Liver (tissue), 9 donors: ENCODE results near the gene TMEM117. TPM values are rescaled to one million over a fixed set of nuclear protein-coding genes. Genes with fewer than 3 reads are reported as not detected.

ENCODE experiments used
- DNase-seq: peaks from one replicate; pipeline ENCODE4 v3.0.0-alpha.2; 2017; ENCODE audit warnings: low spot score
- H3K27ac ChIP-seq, 2 donors: one replicate each; pipeline ENCODE4 v1.7.0; 2013; ENCODE audit warnings: inconsistent platforms in 2 of 2, low read length in 2 of 2, control low read depth in 1 of 2, low read depth in 1 of 2, mild to moderate bottlenecking in 1 of 2
- H3K27me3 ChIP-seq, 4 donors: one replicate each; pipeline versions ENCODE4 v1.6.1 to v1.7.0; 2013; ENCODE audit warnings: low read length in 3 of 4, inconsistent platforms in 1 of 4, mild to moderate bottlenecking in 1 of 4, moderate library complexity in 1 of 4; ENCODE audit not compliant: control insufficient read depth in 4 of 4, insufficient read depth in 4 of 4
- H3K36me3 ChIP-seq, 4 donors: one replicate each; pipeline versions ENCODE4 v1.6.1 to v1.7.0; 2013; ENCODE audit warnings: low read length in 3 of 4, mild to moderate bottlenecking in 3 of 4, low read depth in 1 of 4, moderate library complexity in 1 of 4; ENCODE audit not compliant: control insufficient read depth in 4 of 4, insufficient read depth in 3 of 4
- H3K4me1 ChIP-seq, 4 donors: one replicate each; pipeline versions ENCODE4 v1.6.1 to v1.7.0; 2013; ENCODE audit warnings: low read length in 3 of 4, mild to moderate bottlenecking in 3 of 4, moderate library complexity in 1 of 4; ENCODE audit not compliant: control insufficient read depth in 4 of 4, insufficient read depth in 4 of 4
- H3K4me3 ChIP-seq, 3 donors: one replicate each; pipeline versions ENCODE4 v1.6.1 to v1.7.0; 2013; ENCODE audit warnings: low read length in 3 of 3, control low read depth in 1 of 3, low read depth in 1 of 3, mild to moderate bottlenecking in 1 of 3
- H3K9ac ChIP-seq, 2 donors: one replicate each; pipeline ENCODE4 v1.7.0; 2013; ENCODE audit warnings: low read length in 2 of 2, mild to moderate bottlenecking in 2 of 2, moderate library complexity in 2 of 2, control low read depth in 1 of 2, low read depth in 1 of 2
- H3K9me3 ChIP-seq, 4 donors: one replicate each; pipeline versions ENCODE4 v1.6.1 to v1.7.0; 2013; ENCODE audit warnings: low read length in 3 of 4; ENCODE audit not compliant: control insufficient read depth in 4 of 4
- ATF3 ChIP-seq: IDR thresholded peaks from 2 replicates; pipeline ENCODE4 v1.6.1; 2016; ENCODE audit warnings: antibody characterized with exemption
- CTCF ChIP-seq: fragments of 150-350 bp; IDR thresholded peaks from 2 replicates; pipeline ENCODE4 v1.5.1; 2017; ENCODE audit warnings: improper control_type of control experiment, low read depth, low read length; ENCODE audit not compliant: missing input control
- EGR1 ChIP-seq, 2 donors: IDR thresholded peaks; 2 replicates each; pipeline ENCODE4 v1.6.1; 2016 to 2018; ENCODE audit warnings: antibody characterized with exemption in 2 of 2, low read depth in 2 of 2
- FOXA1 ChIP-seq: IDR thresholded peaks from 2 replicates; pipeline ENCODE4 v1.6.1; 2016; ENCODE audit warnings: antibody characterized with exemption
- FOXA2 ChIP-seq: IDR thresholded peaks from 2 replicates; pipeline ENCODE4 v1.6.1; 2016; ENCODE audit warnings: antibody characterized with exemption
- GABPA ChIP-seq, 2 donors: IDR thresholded peaks in 1 of 2; conservative IDR thresholded peaks in 1 of 2; 2 replicates each; pipeline ENCODE4 v1.6.1; 2016; ENCODE audit warnings: antibody characterized with exemption in 2 of 2, mild to moderate bottlenecking in 1 of 2, moderate library complexity in 1 of 2
- HNF4G ChIP-seq: IDR thresholded peaks from 2 replicates; pipeline ENCODE4 v1.6.1; 2016; ENCODE audit warnings: antibody characterized with exemption
- JUND ChIP-seq, 2 donors: IDR thresholded peaks; 2 replicates each; pipeline ENCODE4 v1.6.1; 2016; ENCODE audit warnings: antibody characterized with exemption in 2 of 2
- NR2F2 ChIP-seq: IDR thresholded peaks from 2 replicates; pipeline ENCODE4 v1.6.1; 2016; ENCODE audit warnings: antibody characterized with exemption
- RAD21 ChIP-seq, 2 donors: IDR thresholded peaks; 2 replicates each; pipeline ENCODE4 v1.6.1; 2016; ENCODE audit warnings: antibody characterized with exemption in 2 of 2, mild to moderate bottlenecking in 2 of 2
- REST ChIP-seq: IDR thresholded peaks from 2 replicates; pipeline ENCODE4 v1.6.1; 2016; ENCODE audit warnings: antibody characterized with exemption, mild to moderate bottlenecking
- TAF1 ChIP-seq: conservative IDR thresholded peaks from 2 replicates; pipeline ENCODE4 v1.6.1; 2016; ENCODE audit warnings: antibody characterized with exemption, mild to moderate bottlenecking
- ZBTB33 ChIP-seq: IDR thresholded peaks from 2 replicates; pipeline ENCODE4 v1.6.1; 2016; ENCODE audit warnings: antibody characterized with exemption
- WGBS: extraction: QIAGEN DNeasy Blood & Tissue Kit; methylation state at CpG from one replicate; pipeline ENCODE4 v1.1.7; 2013; 5-methylcytosine and 5-hydroxymethylcytosine counted together
- polyA plus RNA-seq, 2 donors: library from polyadenylated mRNA; stranded (reverse) in 1 of 2; unstranded in 1 of 2; fragments of 200-250 nt in 1 of 2; fragments of >200 nt in 1 of 2; fragmentation: Nextera tagmentation in 1 of 2; extraction: Ambion mirVana in 1 of 2; gene quantifications; one replicate each; pipeline versions ENCODE4 v1.2.1 to v1.2.3, GENCODE V29; 2013 to 2015
- total RNA-seq, 2 donors: library from RNA; depleted of rRNA; stranded (reverse); fragments of >200 nt; gene quantifications; one replicate each; pipeline ENCODE4 v1.2.3, GENCODE V29; 2014
- donor health status: healthy.
- donor health status: healthy.
- donor health status: healthy.
- donor health status: healthy.
- donor health status: healthy.

The TMEM117 gene
- total and polyA plus RNA-seq, 4 donors, result 2.0 to 5.9 (median 3.9) TPM

- 86% methylated on average over 3 of the region's 3 CpGs for WGBS
- Histone ChIP-seq H3K4me3 (no peak overlapping the region), H3K27me3 (no peaks in the 10 kb centered on the region), H3K27ac (no peak overlapping the region), H3K9me3 (no peaks in the 10 kb centered on the region), H3K9ac (no peak overlapping the region), H3K4me1 (no peaks in the 10 kb centered on the region), H3K36me3 (no peaks in the 10 kb centered on the region)
- TF ChIP-seq HNF4G (no peak), ATF3 (no peak), TAF1 (no peak), CTCF (no peak), REST (no peak)
- no peak for DNase-seq
Measured at GRCh38 chr12:44246482-44247105, 410.7 kb downstream of the TMEM117 start.

- Histone ChIP-seq H3K4me3 (no peak overlapping the region), H3K27ac (no peak overlapping the region), H3K9ac (no peak overlapping the region), H3K27me3 (no peaks in the 10 kb centered on the region), H3K36me3 (no peaks in the 10 kb centered on the region), H3K4me1 (no peaks in the 10 kb centered on the region), H3K9me3 (no peaks in the 10 kb centered on the region)
- WGBS, result 87% methylated on average over 4 of the region's 4 CpGs
- DNase-seq, result no peak
- no peak for TF ChIP-seq FOXA2
- TF ChIP-seq NR2F2, result no peak
- TF ChIP-seq TAF1, result no peak
- TF ChIP-seq CTCF, result no peak
- no peak for TF ChIP-seq EGR1 (IDR thresholded peaks at IDR 0.05; ENCODE audit: low read depth in 2 of 2)
- no peak for TF ChIP-seq HNF4G
- no peak for TF ChIP-seq RAD21 (IDR thresholded peaks at IDR 0.05)
- TF ChIP-seq ZBTB33, result no peak
- no peak for TF ChIP-seq FOXA1
- TF ChIP-seq GABPA (IDR thresholded peaks at IDR 0.05 in 1 of 2, conservative IDR thresholded peaks at IDR 0.05 in 1 of 2), result no peak
- TF ChIP-seq JUND (IDR thresholded peaks at IDR 0.05), result no peak
Measured at GRCh38 chr12:44247588-44247987, 411.7 kb downstream of the TMEM117 start.
